GM18519 (cell line): Measurements from ENCODE around the gene GPR42.
"Not testable (repeated sequence)": the region's sequence is repeated elsewhere in the genome, so short reads cannot be mapped to it uniquely, and the experiment has no call there.

Experiments used
- ATAC-seq: cut with Tn5 transposase; IDR thresholded peaks from one replicate; pipeline ENCODE4 v1.9.1; 2021; ENCODE audit warnings: mild to moderate bottlenecking, moderate library complexity; ENCODE audit not compliant: unreplicated experiment, low FRiP score

The GPR42 gene

DNA sequence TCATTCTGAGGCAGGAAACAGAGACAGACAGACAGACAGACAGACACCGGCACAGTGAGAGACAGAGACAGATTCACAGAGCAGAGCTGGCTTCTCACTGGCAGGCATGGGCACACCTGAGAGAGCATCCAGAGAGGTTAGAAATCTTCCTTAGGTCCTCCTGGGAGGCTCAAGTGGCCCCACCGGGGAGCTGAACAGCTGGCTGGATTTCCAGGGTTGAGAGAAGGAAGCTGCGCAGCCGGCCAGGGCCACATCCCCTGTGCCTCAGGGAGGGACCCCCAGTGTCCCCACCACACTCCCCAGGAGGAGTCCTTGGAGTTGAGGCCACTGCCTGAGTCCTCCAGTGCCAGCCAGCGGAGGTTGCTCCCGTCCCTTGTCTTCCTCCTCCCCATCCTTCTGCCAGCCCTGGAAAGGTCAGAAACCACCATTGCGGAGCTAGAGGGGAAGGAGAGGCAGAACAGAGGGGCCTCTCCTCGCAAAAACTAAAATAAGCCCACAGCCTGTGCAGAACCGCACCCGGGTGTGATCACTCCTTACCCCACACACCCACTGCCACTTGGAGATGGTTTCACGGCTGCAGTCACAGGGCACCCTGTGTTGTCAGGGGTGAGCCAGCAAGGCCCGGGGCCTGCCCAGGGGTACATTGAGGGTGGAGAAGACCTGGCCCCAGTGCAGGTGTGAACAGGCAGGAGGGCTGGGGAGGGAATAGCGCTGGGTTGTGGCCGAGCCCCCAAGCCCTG, 8.4 kb upstream of the GPR42 start:
- no peak for ATAC-seq

GRCh38 chr19:35363001-35363590, 7.8 kb upstream of the GPR42 start:
- no peak for ATAC-seq

DNA sequence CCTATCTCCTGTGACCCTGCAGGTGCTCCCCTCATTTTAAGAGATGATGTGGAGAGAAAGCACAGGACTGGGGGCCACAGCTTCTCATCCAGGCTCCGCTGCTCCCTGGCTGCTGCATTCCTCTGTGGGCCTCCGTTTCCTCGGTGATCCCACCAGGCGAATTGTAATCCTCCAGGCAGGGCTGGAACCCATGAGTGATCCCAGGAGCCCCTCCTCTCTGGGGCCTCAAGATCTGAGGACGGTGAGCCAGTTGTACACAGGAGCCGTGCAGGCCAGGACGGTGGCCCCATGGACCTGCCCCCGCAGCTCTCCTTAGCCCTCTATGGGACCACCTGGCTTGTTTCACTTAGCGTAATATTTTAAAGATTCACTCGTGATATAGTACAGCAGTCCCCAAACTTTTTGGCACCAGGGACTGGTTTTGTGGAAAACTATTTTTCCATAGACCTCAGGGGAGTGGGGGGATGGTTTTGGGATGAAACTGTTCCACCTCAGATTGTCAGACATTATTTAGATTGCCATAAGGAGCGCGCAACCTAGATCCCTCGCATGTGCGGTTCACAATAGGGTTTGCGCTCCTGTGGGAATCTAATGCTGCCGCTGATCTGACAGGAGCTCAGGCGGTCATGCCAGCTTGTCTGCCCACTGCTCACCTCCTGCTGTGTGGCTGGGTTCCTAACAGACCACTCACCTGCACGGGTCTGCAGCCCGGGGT, 7.0 kb upstream of the GPR42 start:
- ATAC-seq: no peak

GRCh38 chr19:35365303-35365702, 5.6 kb upstream of the GPR42 start:
- ATAC-seq: no peak

DNA sequence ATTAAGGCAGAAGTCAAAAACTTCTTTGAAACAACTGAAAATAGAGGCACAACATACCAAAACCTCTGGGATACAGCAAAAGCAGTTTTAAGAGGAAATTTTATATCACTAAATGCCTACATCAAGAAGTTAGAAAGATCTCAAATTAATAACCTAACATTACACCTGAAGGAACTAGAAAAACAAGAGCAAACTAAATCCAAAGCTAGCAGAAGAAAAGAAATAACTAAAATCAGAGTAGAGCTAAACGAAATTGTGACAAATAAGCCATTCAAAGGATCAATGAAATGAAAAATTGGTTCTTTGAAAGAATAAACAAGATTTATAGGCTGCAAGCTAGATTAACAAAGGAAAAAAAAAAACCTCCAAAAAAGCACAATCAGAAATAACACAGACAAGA, 2.5 kb upstream of the GPR42 start:
- ATAC-seq: no peak

GRCh38 chr19:35369522-35369921, 1.3 kb upstream of the GPR42 start:
- ATAC-seq: no peak

DNA sequence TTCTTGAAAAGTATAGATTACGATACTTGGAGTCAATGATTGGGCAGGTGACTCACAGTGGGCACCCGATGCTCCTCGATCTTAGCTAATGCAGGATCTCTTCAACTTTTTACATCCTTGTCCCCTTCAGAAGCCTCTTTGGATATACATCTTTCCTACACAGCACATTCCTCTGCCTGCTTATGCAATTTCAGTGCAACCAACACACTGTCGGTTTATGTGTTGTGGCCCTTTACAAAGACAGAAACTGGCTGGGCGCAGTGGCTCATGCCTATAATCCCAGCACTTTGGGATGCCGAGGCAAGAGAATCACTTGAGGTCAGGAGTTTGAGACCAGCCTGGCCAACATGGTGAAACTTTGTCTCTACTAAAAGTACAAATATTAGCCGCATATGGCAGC, 2.6 kb downstream of the GPR42 start:
- ATAC-seq: no peak

DNA sequence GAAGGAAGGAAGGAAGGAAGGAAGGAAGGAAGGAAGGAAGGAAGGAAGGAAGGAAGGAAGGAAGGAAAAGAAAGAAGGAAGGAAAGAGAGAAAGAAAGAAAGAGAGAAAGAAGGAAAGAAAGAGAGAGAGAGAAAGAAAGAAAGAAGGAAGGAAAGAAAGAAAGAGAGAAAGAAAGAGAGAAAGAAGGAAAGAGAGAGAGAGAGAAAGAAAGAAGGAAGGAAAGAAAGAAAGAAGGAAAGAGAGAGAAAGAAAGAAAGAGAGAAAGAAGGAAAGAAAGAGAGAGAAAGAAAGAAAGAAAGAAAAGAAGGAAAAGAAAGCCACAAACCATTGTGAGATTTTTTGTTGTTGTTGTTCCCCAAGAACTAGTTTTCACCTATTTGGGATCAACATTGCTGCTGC, 3.2 kb downstream of the GPR42 start:
- ATAC-seq: not testable (repeated sequence)

DNA sequence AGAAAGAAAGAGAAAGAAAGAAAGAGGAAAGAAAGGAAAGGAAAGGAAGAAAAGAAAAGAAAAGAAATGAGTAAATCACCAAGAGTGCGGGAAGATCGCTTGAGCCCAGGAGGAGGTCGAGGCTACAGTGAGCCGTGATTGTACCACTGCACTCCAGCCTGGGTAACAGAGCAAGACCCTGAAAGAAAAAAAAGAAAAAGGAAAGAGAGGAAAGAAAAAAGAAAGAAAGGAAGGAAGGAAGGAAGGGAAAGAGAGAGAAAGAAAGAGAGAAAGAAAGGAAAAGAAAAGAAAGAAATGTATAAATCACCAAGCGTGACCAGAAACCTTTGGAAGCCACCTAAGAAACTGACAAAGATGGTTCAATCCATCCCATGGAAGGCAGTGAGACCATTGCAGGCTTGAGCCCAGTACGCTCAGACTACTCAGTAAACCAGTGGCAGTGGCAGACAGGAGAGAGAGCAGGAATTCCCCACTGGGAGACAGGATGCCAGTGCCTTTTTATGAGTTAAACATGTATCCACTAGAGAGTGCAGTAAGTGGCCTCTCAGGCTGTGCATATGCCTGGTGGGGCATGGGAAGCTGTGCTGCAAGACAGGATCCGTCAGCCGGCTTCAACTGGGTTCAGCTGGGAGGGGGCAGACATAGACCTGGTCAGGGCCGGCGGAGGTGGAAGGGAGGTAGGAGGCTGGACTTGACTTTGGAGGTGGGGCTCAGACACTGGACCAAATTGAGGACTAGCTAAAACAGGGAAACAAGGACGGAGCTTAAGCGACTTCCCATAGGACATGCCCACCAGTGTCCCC, 4.8 kb downstream of the GPR42 start:
- no peak for ATAC-seq

- no peak for ATAC-seq
These were observed 6.8 kb downstream of the GPR42 start for GRCh38 chr19:35377656-35378055.

DNA sequence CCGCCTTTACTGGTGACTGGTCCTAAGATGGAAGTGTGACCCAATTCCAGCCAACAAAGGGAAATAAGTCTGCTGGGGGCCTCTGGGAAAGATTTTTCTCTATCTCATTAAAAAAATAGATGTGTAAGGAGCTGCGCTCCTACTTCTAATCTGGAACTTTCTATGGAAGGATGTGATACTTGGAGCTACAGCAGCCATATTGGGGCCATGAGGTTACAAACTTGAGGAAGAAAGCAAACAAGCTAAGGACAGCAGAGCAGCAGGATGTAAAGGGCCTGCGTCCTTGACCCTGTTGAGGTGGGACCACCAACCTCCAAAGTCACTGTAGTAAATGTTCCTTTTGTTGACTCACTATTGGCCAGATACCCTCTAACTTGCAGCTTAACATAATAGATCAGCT, 7.5 kb downstream of the GPR42 start:
- no peak for ATAC-seq

DNA sequence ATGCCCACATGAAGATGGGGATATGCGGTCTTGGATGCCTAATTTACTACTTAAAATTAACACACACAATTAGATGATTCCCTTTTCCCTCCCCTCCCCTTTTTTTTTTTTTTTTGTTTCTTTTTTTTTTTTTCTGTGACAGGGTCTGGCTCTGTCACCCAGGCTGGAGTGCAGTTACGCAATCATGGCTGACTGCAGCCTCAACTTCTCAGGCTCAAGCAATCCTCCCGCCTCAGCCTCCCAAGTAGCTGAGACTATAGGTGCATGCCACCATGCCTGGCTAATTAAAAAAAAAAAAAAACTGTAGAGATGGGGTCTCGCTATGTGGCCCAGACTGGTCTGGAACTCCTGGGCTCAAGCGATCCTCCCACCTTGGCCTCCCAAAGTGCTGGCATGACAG, 8.7 kb downstream of the GPR42 start:
- ATAC-seq: not testable (repeated sequence)

- no peak for ATAC-seq
These were observed 9.1 kb downstream of the GPR42 start for GRCh38 chr19:35379992-35380391.

GRCh38 chr19:35380450-35381124, 9.7 kb downstream of the GPR42 start:
- no peak for ATAC-seq

DNA sequence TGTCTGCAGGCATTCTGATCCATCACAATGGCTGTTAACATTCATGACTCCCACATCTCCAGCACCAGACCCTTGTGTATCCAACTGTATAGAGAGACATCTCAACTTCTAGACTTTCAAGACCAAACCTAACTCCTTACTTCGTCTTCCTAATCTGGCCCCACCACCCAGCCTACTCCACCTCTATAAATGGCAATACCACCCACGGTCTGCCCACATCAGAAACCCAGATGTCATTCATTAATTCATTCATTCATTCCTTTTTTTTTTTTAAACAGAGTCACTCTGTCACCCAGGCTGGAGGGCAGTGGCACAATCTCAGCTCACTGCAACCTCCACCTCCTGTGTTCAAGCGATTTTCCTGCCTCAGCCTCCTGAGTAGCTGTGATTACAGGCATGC, 10.4 kb downstream of the GPR42 start:
- ATAC-seq: no peak

GRCh38 chr19:35381926-35382325, 11.1 kb downstream of the GPR42 start:
- no peak for ATAC-seq

DNA sequence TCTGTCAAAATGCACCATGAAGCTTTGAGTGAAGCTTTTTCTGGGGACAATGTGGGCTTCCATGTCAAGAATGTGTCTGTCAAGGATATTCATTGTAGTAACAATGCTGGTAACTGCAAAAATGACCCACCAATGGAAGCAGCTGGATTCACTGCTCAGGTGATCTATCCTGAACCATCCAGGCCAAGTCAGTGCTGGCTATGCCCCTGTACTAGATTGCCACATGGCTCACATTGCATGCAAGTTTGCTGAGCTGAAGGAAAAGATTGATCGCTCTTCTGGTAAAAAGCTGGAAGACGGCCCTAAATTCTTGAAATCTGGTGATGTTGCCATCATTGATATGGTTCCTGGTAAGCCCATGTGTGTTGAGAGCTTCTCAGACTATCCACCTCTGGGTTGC, 12.7 kb downstream of the GPR42 start:
- ATAC-seq: no peak

GRCh38 chr19:35388277-35389054, 17.6 kb downstream of the GPR42 start:
- ATAC-seq: no peak

DNA sequence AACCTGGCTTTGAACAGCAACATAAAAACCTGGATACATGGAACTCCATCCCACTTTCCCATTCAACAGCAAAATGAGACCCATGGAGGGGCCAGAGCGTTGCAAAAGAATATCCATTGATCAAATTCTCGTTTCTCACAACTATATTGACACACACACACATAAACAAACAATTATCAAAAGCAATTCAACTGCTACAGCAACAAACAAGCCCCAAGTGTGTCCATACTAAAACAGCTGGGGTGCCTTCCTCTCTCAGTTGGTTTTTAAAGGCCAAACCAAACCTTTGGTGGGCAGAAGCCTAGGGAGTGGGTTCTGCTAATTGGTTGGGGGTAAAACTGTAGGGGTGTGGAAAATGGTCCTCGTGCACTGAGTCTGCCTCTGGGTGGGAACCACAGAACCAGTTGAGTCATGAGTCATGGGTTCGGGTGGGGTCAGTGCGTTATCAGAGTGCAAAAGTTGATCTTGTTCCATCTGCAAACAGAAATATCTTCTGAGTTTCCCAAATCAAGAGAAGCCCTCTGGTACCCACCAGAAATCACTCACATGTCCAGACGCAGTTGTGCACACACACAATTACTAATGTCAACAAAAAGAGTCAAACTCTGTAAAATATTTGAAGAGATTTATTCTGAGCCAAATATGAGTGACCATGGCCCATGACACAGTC, 18.5 kb downstream of the GPR42 start:
- ATAC-seq: no peak
